ENCODE measurements around the gene PRR5. TPM values are rescaled to one million over a fixed set of nuclear protein-coding genes. Genes with fewer than 3 reads are reported as not detected.

PRR5 gene
- total RNA-seq, 1 experiment from 2014 or later: 26.9 TPM

DNA sequence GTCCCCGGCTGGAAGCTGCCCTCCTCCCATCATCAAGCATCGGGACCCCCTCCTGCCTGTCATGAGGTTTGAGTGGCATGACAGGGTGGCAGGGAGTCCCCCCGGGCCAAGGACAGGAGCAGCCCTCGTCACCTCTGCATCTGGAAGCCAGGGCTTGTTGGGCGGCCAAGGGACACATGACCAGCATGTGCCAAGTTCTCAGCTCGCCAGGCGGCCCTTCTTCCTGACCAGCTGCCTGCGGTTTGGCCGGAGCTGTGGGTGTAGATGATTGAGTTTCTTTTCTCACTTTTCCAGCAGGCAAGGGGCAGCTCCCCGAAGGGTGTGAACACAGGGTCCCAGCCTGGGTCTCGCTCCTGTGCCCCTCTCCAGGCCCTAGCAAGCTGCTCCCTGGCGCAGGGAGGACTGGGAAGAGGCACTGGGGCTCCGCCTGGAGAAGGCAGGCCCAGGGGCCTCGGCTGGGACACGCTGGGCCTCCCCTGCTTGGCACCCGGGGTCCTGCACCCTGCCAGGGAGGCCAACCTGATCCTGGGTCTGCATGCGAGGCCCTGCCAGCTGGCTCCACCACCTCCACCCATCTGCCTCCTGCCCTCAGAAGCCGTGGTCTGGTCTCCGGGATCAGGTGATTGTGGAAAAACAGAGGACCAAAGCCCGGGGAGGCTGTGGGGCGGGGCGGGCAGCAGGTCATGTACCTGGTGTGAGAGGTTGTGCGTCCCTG lies 63.7 kb downstream of the PRR5 start:
- H3K79me2 ChIP-seq (ENCODE audit: insufficient read depth, low read length): peaks cover 90% of the 10 kb centered on the region
- H3K4me2 ChIP-seq (ENCODE audit: low read length): no peak overlapping the region
- H3K9me3 ChIP-seq (ENCODE audit: control insufficient read depth in 1 of 2, insufficient read depth in 1 of 2, low read depth in 1 of 2, low read length in 2 of 2): no peaks in the 10 kb centered on the region
- H3K9me2 ChIP-seq (ENCODE audit: insufficient read depth): no peaks in the 10 kb centered on the region
- H3K4me3 ChIP-seq (replicated peaks in 1 of 2; ENCODE audit: low read depth in 1 of 2, low read length in 2 of 2): no peak overlapping the region
- H3K9ac ChIP-seq (ENCODE audit: low read length): no peak overlapping the region
- H2AFZ ChIP-seq (ENCODE audit: low read depth, low read length, poor library complexity, severe bottlenecking): no peak overlapping the region
- intact Hi-C loops (cut with micrococcal nuclease): no loop called here
- peaks cover 8% of the 10 kb centered on the region; the same call in 1 of the 2 replicates for H4K20me1 ChIP-seq (ENCODE audit: insufficient read depth)
- H3K4me1 ChIP-seq (ENCODE audit: control insufficient read depth in 1 of 2, insufficient read depth in 2 of 2, low read length in 2 of 2): peaks cover 0 to 13% of the 10 kb centered on the region in 2 experiments; a peak in 1 of 4 replicates
- TF ChIP-seq TCF7L2 (IDR thresholded peaks at IDR 0.05; ENCODE audit: borderline replicate concordance, extremely low read depth, insufficient read depth, insufficient read length): no peak
- no peak for TF ChIP-seq CBX3 (IDR thresholded peaks at IDR 0.05; ENCODE audit: low read depth)
- TF ChIP-seq EZH2phosphoT487 (IDR thresholded peaks at IDR 0.05; ENCODE audit: borderline replicate concordance): no peak
- no peak for TF ChIP-seq EZH2 (IDR thresholded peaks at IDR 0.05)
- TF ChIP-seq EGR1 (IDR thresholded peaks at IDR 0.05; ENCODE audit: low read depth): no peak
- no peak for TF ChIP-seq FOSL1 (IDR thresholded peaks at IDR 0.05; ENCODE audit: low read depth)
- TF ChIP-seq ZNF274 (IDR thresholded peaks at IDR 0.05; ENCODE audit: low read depth, low read length): no peak
- no peak for TF ChIP-seq REST (IDR thresholded peaks at IDR 0.05; ENCODE audit: low read depth)
- TF ChIP-seq CEBPB (IDR thresholded peaks at IDR 0.05; ENCODE audit: low read depth): no peak
- TF ChIP-seq ZFX (IDR thresholded peaks at IDR 0.05): no peak
- TF ChIP-seq RAD21 (IDR thresholded peaks at IDR 0.05; ENCODE audit: low read depth): no peak
- TF ChIP-seq ELF1 (IDR thresholded peaks at IDR 0.05; ENCODE audit: borderline replicate concordance, low read depth): no peak
- TF ChIP-seq, protein P1, sequence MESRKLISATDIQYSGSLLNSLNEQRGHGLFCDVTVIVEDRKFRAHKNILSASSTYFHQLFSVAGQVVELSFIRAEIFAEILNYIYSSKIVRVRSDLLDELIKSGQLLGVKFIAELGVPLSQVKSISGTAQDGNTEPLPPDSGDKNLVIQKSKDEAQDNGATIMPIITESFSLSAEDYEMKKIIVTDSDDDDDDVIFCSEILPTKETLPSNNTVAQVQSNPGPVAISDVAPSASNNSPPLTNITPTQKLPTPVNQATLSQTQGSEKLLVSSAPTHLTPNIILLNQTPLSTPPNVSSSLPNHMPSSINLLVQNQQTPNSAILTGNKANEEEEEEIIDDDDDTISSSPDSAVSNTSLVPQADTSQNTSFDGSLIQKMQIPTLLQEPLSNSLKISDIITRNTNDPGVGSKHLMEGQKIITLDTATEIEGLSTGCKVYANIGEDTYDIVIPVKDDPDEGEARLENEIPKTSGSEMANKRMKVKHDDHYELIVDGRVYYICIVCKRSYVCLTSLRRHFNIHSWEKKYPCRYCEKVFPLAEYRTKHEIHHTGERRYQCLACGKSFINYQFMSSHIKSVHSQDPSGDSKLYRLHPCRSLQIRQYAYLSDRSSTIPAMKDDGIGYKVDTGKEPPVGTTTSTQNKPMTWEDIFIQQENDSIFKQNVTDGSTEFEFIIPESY (IDR thresholded peaks at IDR 0.05; ENCODE audit: extremely low read depth, insufficient replicate concordance, low read length): no peak
- no peak for TF ChIP-seq YY1 (IDR thresholded peaks at IDR 0.05; ENCODE audit: extremely low read depth, insufficient replicate concordance, low read depth, low read length)
- TF ChIP-seq, protein P2, sequence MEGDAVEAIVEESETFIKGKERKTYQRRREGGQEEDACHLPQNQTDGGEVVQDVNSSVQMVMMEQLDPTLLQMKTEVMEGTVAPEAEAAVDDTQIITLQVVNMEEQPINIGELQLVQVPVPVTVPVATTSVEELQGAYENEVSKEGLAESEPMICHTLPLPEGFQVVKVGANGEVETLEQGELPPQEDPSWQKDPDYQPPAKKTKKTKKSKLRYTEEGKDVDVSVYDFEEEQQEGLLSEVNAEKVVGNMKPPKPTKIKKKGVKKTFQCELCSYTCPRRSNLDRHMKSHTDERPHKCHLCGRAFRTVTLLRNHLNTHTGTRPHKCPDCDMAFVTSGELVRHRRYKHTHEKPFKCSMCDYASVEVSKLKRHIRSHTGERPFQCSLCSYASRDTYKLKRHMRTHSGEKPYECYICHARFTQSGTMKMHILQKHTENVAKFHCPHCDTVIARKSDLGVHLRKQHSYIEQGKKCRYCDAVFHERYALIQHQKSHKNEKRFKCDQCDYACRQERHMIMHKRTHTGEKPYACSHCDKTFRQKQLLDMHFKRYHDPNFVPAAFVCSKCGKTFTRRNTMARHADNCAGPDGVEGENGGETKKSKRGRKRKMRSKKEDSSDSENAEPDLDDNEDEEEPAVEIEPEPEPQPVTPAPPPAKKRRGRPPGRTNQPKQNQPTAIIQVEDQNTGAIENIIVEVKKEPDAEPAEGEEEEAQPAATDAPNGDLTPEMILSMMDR (IDR thresholded peaks at IDR 0.05 in 2 of 3, conservative IDR thresholded peaks at IDR 0.05 in 1 of 3; ENCODE audit: borderline replicate concordance in 1 of 3, insufficient read depth in 1 of 3, low read depth in 2 of 3, low read length in 2 of 3): no peak
- ChIA-PET POLR2A (no interaction called here), RAD21 (ENCODE audit: low non-redundant PET in 1 of 2, low total read pairs in 2 of 2, uncharacterized antibody in 2 of 2, unreplicated experiment in 2 of 2) (no interaction called here), CTCF (no interaction called here)
- no peak for ATAC-seq
- BruUV-seq (replicated peaks): no TSS peak
- DNase-seq (ENCODE audit: low read depth, low spot score): no peak
- no peak overlapping the region for H3K27ac ChIP-seq (ENCODE audit: low read depth, low read length)
- H3K27me3 ChIP-seq (ENCODE audit: insufficient read depth, low read length): no peaks in the 10 kb centered on the region
- H3K36me3 ChIP-seq (ENCODE audit: control insufficient read depth in 1 of 2, insufficient read depth in 2 of 2, low read length in 2 of 2): no peaks in the 10 kb centered on the region; a peak in 2 of 4 replicates
